GM12864 (cell line): ENCODE measurements around the gene CLK2.
"Not testable (repeated sequence)": the region's sequence is repeated elsewhere in the genome, so short reads cannot be mapped to it uniquely, and the experiment has no call there.

ENCODE experiments used
- DNase-seq: peaks from one replicate; pipeline ENCODE4 v3.0.0-alpha.2; 2011; ENCODE audit warnings: low read depth
- H3K4me3 ChIP-seq: 2 replicates; pipeline ENCODE4 v1.5.1; 2011; ENCODE audit warnings: mild to moderate bottlenecking, low read depth, low read length, control low read depth
- CTCF ChIP-seq: IDR thresholded peaks from 2 replicates; pipeline ENCODE4 v1.5.1; 2011; ENCODE audit warnings: low read depth, mild to moderate bottlenecking, moderate library complexity, low read length, control low read depth, inconsistent platforms; ENCODE audit errors: missing control alignments

Gene CLK2

DNA sequence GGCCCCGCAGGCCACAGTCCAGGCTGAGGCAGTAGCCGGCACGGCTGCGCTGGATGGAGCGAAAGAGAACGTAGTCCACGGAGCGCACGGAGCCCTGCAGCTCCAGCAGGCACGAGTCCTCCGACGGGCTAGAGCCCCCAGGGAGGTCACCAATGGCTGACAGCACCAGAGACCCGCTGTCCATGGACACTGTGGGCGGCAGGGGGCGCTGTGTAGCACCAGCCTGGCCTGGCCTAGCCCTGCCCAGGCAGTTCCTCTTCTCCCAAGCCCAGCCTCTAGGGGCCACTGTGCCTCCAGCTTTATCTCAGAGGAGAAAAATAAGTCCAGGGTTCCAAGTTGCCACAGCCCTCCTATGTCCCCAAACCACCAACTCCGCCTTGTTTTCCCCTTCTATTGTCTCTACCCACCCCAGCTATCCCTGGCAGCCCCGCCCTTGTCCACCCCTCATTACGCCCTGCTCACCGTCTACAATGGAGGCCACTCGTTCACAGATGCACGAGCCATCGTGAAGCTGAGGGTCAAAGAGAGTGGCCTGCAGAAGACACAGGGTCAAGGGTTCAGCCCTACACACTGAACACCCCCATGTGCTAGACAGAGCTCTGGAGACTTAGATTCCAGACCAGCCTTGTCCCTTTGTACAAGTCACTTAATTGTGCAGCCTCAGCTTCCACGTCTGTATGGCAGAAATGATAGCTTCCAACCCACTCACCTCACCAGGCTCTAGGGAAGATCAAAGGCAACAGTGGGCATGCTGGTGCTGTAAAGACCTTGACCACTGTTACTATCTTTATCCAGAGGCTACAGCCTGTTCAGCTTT, 22.5 kb downstream of the CLK2 start:
- H3K4me3 ChIP-seq, result peak overlapping the region; percentile 78
- DNase-seq, result peak; percentile 70
- peak; percentile 100 for TF ChIP-seq CTCF

- DNase-seq, result no peak
- peak overlapping the region; percentile 78 for H3K4me3 ChIP-seq
Observed at GRCh38 chr1:155250246-155250632, 23.1 kb downstream of the CLK2 start.

DNA sequence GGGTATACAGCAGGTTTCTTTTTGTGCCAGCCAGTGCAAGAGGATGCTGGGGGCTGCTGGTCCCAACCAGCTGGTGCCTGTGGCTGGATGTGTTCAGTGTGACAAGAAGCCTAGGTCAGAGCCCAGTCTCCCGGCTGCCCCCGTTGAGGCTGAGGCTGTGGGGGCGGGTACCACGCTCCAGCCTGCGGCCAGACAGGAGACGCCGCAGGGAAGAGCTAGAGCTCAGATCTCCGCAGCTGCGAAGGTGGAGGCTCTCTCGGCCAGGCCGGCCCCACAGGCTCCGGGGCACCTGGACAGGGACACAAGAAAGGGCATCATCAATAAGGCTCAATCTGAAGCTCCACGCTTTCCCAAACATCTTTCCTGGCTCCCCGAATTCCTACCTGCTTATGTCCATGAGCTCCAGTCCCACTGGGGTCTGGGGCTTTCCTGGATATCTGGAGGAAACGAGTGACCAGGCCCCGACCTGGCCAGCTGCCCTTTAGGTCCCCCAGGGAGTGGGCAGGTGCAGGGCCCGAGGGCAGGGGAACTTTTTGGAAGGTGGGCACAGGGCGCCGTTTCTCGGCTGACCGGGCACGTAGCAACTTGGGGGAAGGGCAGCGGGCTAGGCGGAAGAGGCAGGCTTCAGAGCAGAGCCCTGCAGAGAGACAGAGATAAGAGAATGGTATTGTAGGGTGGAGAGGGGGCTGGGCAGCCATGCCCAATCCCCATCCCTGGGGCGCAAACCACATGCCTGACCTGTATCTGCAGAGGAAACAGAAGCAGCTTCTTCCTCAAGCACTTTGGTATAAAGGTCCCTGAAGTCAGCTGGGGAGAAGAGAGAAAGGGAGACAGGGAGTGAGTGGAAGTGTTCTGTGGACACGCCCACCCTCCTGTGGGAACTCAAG, 25.4 kb downstream of the CLK2 start:
- no peak for TF ChIP-seq CTCF
- no peak for DNase-seq
- no peak overlapping the region for H3K4me3 ChIP-seq

More at GRCh38 chr1:155250246-155250632, 23.1 kb downstream of the CLK2 start:
- TF ChIP-seq CTCF, result no peak

DNA sequence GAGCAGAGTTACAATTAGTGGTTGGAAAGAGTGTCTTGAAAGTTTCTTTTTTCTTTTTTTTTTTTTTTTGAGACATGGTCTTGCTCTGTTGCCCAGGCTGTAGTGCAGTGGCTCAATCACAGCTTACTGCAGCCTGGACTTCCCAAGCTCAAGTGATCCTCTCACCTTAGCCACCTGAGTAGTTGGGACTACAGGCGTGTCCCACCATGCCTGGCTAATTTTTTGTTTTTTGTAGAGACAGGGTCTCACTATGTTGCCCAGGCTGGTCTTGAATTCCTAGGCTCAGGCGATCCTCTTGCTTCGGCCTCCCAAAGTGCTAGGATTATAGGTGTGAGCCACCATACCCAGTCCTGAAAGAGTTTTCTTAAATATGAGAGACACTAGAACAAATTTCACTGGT, 26.5 kb downstream of the CLK2 start:
- not testable (repeated sequence) for H3K4me3 ChIP-seq, DNase-seq

- H3K4me3 ChIP-seq, result peak overlapping the region; percentile 69
- TF ChIP-seq CTCF, result no peak
- DNase-seq, result no peak
Observed at GRCh38 chr1:155245163-155245524, 28.2 kb downstream of the CLK2 start.

- DNase-seq, result peak; percentile 99
- no peak for TF ChIP-seq CTCF
- peak overlapping the region; percentile 69 for H3K4me3 ChIP-seq
Observed at GRCh38 chr1:155244368-155245162, 28.7 kb downstream of the CLK2 start.
